Endothelial cell of umbilical vein (primary cell): ENCODE measurements around the gene DAG1. TPM values are rescaled to one million over a fixed set of nuclear protein-coding genes. Genes with fewer than 3 reads are reported as not detected.

Source experiments
- BruUV-seq: library from RNA; stranded (reverse); fragments of 400-500 nt; replicated peaks from 2 replicates; lab custom pipeline; 2021; lab: Mats Ljungman, UMichigan
- CTCF ChIA-PET: fragments of 300-600, 350-600 bp; sonication (Branson Sonifier 250); formaldehyde crosslinking; loops from one replicate; lab custom pipeline; 2021; ENCODE audit warnings: antibody characterized with exemption, inconsistent platforms; lab: Charles Lee
- POLR2A ChIA-PET: fragments of 300-600, 350-600 bp; sonication (Branson Sonifier 250); formaldehyde crosslinking; loops from one replicate; lab custom pipeline; 2021; ENCODE audit warnings: antibody characterized with exemption, inconsistent platforms; lab: Charles Lee
- DNase-seq: peaks from one replicate; pipeline ENCODE4 v3.0.0-alpha.2; 2011; ENCODE audit warnings: low read depth, low spot score
- FAIRE-seq: peaks from 2 replicates; lab custom pipeline; 2011; peaks lifted over from hg19 to GRCh38; lab: Jason Lieb, UNC
- H2AFZ ChIP-seq: 2 replicates; pipeline ENCODE4 v1.6.0; 2012; ENCODE audit warnings: low read depth, low read length, control low read depth, inconsistent platforms
- H3K27ac ChIP-seq: 2 replicates; pipeline ENCODE4 v1.5.1; 2011; ENCODE audit warnings: low read depth, mild to moderate bottlenecking, control low read depth, low read length, moderate library complexity; ENCODE audit not compliant: insufficient read depth
- H3K27me3 ChIP-seq, 2 experiments: 2 replicates each; pipeline versions ENCODE4 v1.6.0 to v1.6.1; 2011; ENCODE audit warnings: low read length in 2 of 2, mixed read lengths in 1 of 2; ENCODE audit not compliant: control insufficient read depth in 2 of 2, insufficient read depth in 2 of 2
- H3K36me3 ChIP-seq, 2 experiments: 2 replicates in 1 of 2; 3 replicates in 1 of 2; pipeline ENCODE4 v1.5.1; 2011; ENCODE audit warnings: low read length in 2 of 2, mild to moderate bottlenecking in 1 of 2, moderate library complexity in 1 of 2; ENCODE audit not compliant: control insufficient read depth in 2 of 2, insufficient read depth in 2 of 2; ENCODE audit errors: extremely low read depth in 1 of 2
- H3K4me1 ChIP-seq: 3 replicates; pipeline ENCODE4 v1.5.1; 2011; ENCODE audit warnings: mild to moderate bottlenecking, low read length; ENCODE audit not compliant: control insufficient read depth, insufficient read depth; ENCODE audit errors: extremely low read depth
- H3K4me2 ChIP-seq: 2 replicates; pipeline ENCODE4 v1.6.1; 2011; ENCODE audit warnings: low read length, control low read depth, mixed read lengths; ENCODE audit not compliant: insufficient read depth
- H3K4me3 ChIP-seq, 3 experiments: fragments of 200-600 bp in 1 of 3; sonication (generic), shearing (Covaris generic) in 1 of 3; replicated peaks in 1 of 3; 2 replicates each; pipeline ENCODE4 v1.5.1; 2011 to 2016; ENCODE audit warnings: control low read depth in 3 of 3, low read length in 3 of 3, mild to moderate bottlenecking in 2 of 3, inconsistent platforms in 1 of 3, low read depth in 1 of 3, moderate library complexity in 1 of 3; ENCODE audit not compliant: insufficient read depth in 1 of 3
- H3K79me2 ChIP-seq: 2 replicates; pipeline ENCODE4 v1.6.0; 2012; ENCODE audit warnings: low read length, inconsistent platforms; ENCODE audit not compliant: control insufficient read depth, insufficient read depth
- H3K9ac ChIP-seq: replicated peaks from 2 replicates; pipeline ENCODE3; 2011; ENCODE audit warnings: low read length, control low read depth; ENCODE audit not compliant: insufficient read depth; ENCODE audit errors: extremely low read depth
- H3K9me1 ChIP-seq: replicated peaks from 3 replicates; pipeline ENCODE4 v1.6.0; 2011; ENCODE audit warnings: mild to moderate bottlenecking, low read length; ENCODE audit not compliant: control insufficient read depth, insufficient read depth; ENCODE audit errors: extremely low read depth
- H3K9me3 ChIP-seq: replicated peaks from 2 replicates; pipeline ENCODE4 v1.5.1; 2012; ENCODE audit warnings: low read length, inconsistent platforms; ENCODE audit not compliant: control insufficient read depth, insufficient read depth
- H4K20me1 ChIP-seq: replicated peaks from 2 replicates; pipeline ENCODE3; 2011; ENCODE audit warnings: mild to moderate bottlenecking, low read length; ENCODE audit not compliant: control insufficient read depth, insufficient read depth; ENCODE audit errors: extremely low read depth
- EZH2 ChIP-seq: IDR thresholded peaks from 2 replicates; pipeline ENCODE4 v1.6.1; 2012; ENCODE audit warnings: borderline replicate concordance, low read depth, mild to moderate bottlenecking, moderate library complexity, low read length, inconsistent platforms; ENCODE audit not compliant: severe bottlenecking
- FOS ChIP-seq: IDR thresholded peaks from 2 replicates; pipeline ENCODE4 v1.6.1; 2011; ENCODE audit warnings: mild to moderate bottlenecking, low read length, moderate library complexity, borderline replicate concordance; ENCODE audit not compliant: insufficient read depth
- GATA2 ChIP-seq: IDR thresholded peaks from 2 replicates; pipeline ENCODE4 v1.7.0; 2011; ENCODE audit warnings: low read depth, mild to moderate bottlenecking, moderate library complexity, mixed read lengths, low read length; ENCODE audit not compliant: insufficient read length, insufficient read depth
- JUN ChIP-seq: IDR thresholded peaks from 2 replicates; pipeline ENCODE4 v1.6.1; 2011; ENCODE audit warnings: borderline replicate concordance, low read depth; ENCODE audit not compliant: insufficient read length, insufficient read depth
- MYC ChIP-seq: IDR thresholded peaks from one replicate; pipeline ENCODE4 v1.6.1; 2011; ENCODE audit warnings: mild to moderate bottlenecking, low read depth, low read length
- POLR2A ChIP-seq: IDR thresholded peaks from 2 replicates; pipeline ENCODE4 v1.6.1; 2012; ENCODE audit warnings: low read depth, mild to moderate bottlenecking, control low read depth, low read length
- POLR2AphosphoS5 ChIP-seq: IDR thresholded peaks from 2 replicates; pipeline ENCODE4 v1.6.1; 2012; ENCODE audit warnings: low read depth, mild to moderate bottlenecking, control low read depth, low read length, moderate library complexity; ENCODE audit not compliant: insufficient read depth
- dilution Hi-C: fragments of 300-500 bp; cut with MboI; formaldehyde crosslinking; loops from one replicate; pipeline ENCODE4 v1.15.0; 2019; ENCODE audit warnings: low sequenced_read_pairs; ENCODE audit not compliant: extremely low pct_ligation_motif_present
- intact Hi-C: fragments of 100-400 bp; cut with micrococcal nuclease; formaldehyde crosslinking; loops from one replicate; pipeline ENCODE4 v1.10.0; 2022
- polyA plus RNA-seq, 4 experiments: library from polyadenylated mRNA; depleted of rRNA in 3 of 4; stranded (reverse) in 3 of 4; unstranded in 1 of 4; fragments of >200 nt; gene quantifications; 2 replicates each; pipeline versions ENCODE4 v1.2.1 to v1.2.3, GENCODE V29; 2011 to 2012; ENCODE audit warnings: missing spikeins in 1 of 4
- total RNA-seq: library from RNA; stranded (reverse); gene quantifications from 2 replicates; pipeline ENCODE4 v1.2.3, GENCODE V29; 2021
- TF ChIP-seq, protein P1 (sequence below): IDR thresholded peaks from 2 replicates; pipeline ENCODE4 v1.6.1; 2011; ENCODE audit not compliant: insufficient read depth, insufficient read length
- TF ChIP-seq, protein P2 (sequence below), 2 donors: IDR thresholded peaks; 1 replicate in 1 of 2; 2 replicates in 1 of 2; pipeline ENCODE4 v1.5.1; 2011; ENCODE audit warnings: low read length in 2 of 2, mild to moderate bottlenecking in 2 of 2, moderate library complexity in 2 of 2, control low read depth in 1 of 2, inconsistent platforms in 1 of 2, low read depth in 1 of 2; ENCODE audit not compliant: insufficient read depth in 1 of 2; ENCODE audit errors: extremely low read depth in 1 of 2

DAG1 gene
- total and polyA plus RNA-seq, 2 donors (not counting 3 experiments of a cell fraction or from before 2014, with no cell fraction given): 59.6 to 97.5 TPM

DNA sequence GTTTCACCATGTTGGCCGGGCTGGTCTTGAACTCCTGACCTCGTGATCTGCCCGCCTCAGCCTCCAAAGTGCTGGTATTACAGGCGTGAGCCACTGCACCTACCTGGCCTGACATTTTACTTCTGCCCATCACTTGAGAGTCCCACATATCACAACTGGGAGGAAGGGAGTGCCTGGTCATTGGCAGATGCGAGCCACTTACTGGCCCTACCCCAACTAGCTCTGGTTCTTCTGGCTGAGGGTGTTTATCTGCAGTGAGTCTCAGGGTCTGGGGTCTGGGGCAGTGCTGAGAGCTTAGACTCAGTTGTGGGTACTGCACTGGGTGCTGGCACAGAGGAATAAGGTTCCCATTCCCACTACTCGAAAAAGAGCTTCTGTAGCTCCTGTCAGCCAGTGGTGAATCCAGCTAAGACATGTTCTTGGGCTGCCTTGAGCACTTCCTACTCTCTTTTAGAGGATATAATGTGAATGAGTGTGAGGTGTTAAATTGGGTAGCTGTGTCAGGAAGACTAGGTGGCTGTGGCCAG, 30.2 kb downstream of the DAG1 start:
- Histone ChIP-seq H3K9me3 (no peaks in the 10 kb centered on the region), H3K36me3 (no peaks in the 10 kb centered on the region), H3K4me3 (no peak overlapping the region), H3K4me2 (no peak overlapping the region), H3K27me3 (no peaks in the 10 kb centered on the region), H3K27ac (peak overlapping the region; percentile 48), H3K4me1 (peaks cover 8% of the 10 kb centered on the region), H4K20me1 (no peaks in the 10 kb centered on the region), H3K9me1 (no peaks in the 10 kb centered on the region), H3K79me2 (no peaks in the 10 kb centered on the region), H2AFZ (peak overlapping the region; percentile 18), H3K9ac (no peak overlapping the region)
- CTCF ChIA-PET: interaction anchor here (1.0 to 1.8 kb wide), 2 partner anchors 39 to 51 kb away, joined by 3 to 5 read pairs; no protein-coding TSS in a partner anchor
- no TSS peak for BruUV-seq
- no peak for TF ChIP-seq JUN
- TF ChIP-seq, protein P1, sequence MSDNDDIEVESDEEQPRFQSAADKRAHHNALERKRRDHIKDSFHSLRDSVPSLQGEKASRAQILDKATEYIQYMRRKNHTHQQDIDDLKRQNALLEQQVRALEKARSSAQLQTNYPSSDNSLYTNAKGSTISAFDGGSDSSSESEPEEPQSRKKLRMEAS: no peak
- TF ChIP-seq, protein P2, sequence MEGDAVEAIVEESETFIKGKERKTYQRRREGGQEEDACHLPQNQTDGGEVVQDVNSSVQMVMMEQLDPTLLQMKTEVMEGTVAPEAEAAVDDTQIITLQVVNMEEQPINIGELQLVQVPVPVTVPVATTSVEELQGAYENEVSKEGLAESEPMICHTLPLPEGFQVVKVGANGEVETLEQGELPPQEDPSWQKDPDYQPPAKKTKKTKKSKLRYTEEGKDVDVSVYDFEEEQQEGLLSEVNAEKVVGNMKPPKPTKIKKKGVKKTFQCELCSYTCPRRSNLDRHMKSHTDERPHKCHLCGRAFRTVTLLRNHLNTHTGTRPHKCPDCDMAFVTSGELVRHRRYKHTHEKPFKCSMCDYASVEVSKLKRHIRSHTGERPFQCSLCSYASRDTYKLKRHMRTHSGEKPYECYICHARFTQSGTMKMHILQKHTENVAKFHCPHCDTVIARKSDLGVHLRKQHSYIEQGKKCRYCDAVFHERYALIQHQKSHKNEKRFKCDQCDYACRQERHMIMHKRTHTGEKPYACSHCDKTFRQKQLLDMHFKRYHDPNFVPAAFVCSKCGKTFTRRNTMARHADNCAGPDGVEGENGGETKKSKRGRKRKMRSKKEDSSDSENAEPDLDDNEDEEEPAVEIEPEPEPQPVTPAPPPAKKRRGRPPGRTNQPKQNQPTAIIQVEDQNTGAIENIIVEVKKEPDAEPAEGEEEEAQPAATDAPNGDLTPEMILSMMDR (IDR thresholded peaks at IDR 0.05; ENCODE audit: extremely low read depth in 1 of 2, insufficient read depth in 1 of 2, low read depth in 1 of 2, low read length in 2 of 2): no peak
- no peak for TF ChIP-seq MYC
- no peak for TF ChIP-seq FOS
- no peak for TF ChIP-seq POLR2A
- no peak for TF ChIP-seq GATA2
- no peak for TF ChIP-seq EZH2
- TF ChIP-seq POLR2AphosphoS5: no peak
- peak; percentile 8 for DNase-seq
- peak; percentile 12 for FAIRE-seq
- dilution Hi-C loops (no loop called here), intact Hi-C loops (no loop called here)
- POLR2A ChIA-PET: no interaction called here
